H9 (cell line): ENCODE measurements around the gene PARP1. TPM values are rescaled to one million over a fixed set of nuclear protein-coding genes. Genes with fewer than 3 reads are reported as not detected.

Source experiments
- DNase-seq: peaks from one replicate; pipeline ENCODE4 v3.0.0-alpha.2; 2017
- H2AFZ ChIP-seq: one replicate; pipeline ENCODE4 v1.6.1; 2013; ENCODE audit warnings: mild to moderate bottlenecking, low read length, control low read depth, moderate library complexity
- H2AK5ac ChIP-seq: 2 replicates; pipeline ENCODE4 v1.6.1; 2013; ENCODE audit warnings: low read length, control low read depth, mixed read lengths; ENCODE audit not compliant: insufficient read length
- H2BK120ac ChIP-seq: one replicate; pipeline ENCODE4 v1.6.1; 2013; ENCODE audit warnings: low read depth, mild to moderate bottlenecking, low read length, control low read depth, inconsistent platforms; ENCODE audit not compliant: poor library complexity, severe bottlenecking
- H2BK12ac ChIP-seq: 2 replicates; pipeline ENCODE4 v1.6.1; 2013; ENCODE audit warnings: low read length, control low read depth, mixed read lengths, low read depth; ENCODE audit not compliant: insufficient read length
- H2BK15ac ChIP-seq: 2 replicates; pipeline ENCODE4 v1.6.1; 2013; ENCODE audit warnings: low read depth, low read length, control low read depth
- H2BK20ac ChIP-seq: one replicate; pipeline ENCODE4 v1.6.1; 2013; ENCODE audit warnings: low read depth, mild to moderate bottlenecking, low read length, control low read depth, inconsistent platforms; ENCODE audit not compliant: poor library complexity, severe bottlenecking
- H2BK5ac ChIP-seq: 2 replicates; pipeline ENCODE4 v1.6.1; 2013; ENCODE audit warnings: low read length, control low read depth, mixed read lengths; ENCODE audit not compliant: insufficient read length
- H3K14ac ChIP-seq: 2 replicates; pipeline ENCODE4 v1.6.1; 2013; ENCODE audit warnings: low read length, control low read depth; ENCODE audit not compliant: insufficient read depth
- H3K18ac ChIP-seq: 2 replicates; pipeline ENCODE4 v1.6.1; 2013; ENCODE audit warnings: low read depth, mild to moderate bottlenecking, mixed read lengths, low read length, control low read depth; ENCODE audit not compliant: insufficient read length
- H3K23ac ChIP-seq: 2 replicates; pipeline ENCODE4 v1.6.1; 2013; ENCODE audit warnings: low read length, control low read depth, mixed read lengths, low read depth; ENCODE audit not compliant: insufficient read length
- H3K23me2 ChIP-seq: 2 replicates; pipeline ENCODE4 v1.6.1; 2013; ENCODE audit warnings: low read depth, mild to moderate bottlenecking, mixed read lengths, low read length, control low read depth; ENCODE audit not compliant: insufficient read length, poor library complexity, severe bottlenecking
- H3K27ac ChIP-seq: 2 replicates; pipeline ENCODE4 v1.5.1; 2013; ENCODE audit warnings: low read length, control low read depth, mixed read lengths, low read depth; ENCODE audit not compliant: insufficient read length
- H3K27me3 ChIP-seq: 2 replicates; pipeline ENCODE4 v1.6.1; 2013; ENCODE audit warnings: low read length, control low read depth, inconsistent platforms; ENCODE audit not compliant: insufficient read depth
- H3K4ac ChIP-seq: 2 replicates; pipeline ENCODE4 v1.6.1; 2013; ENCODE audit warnings: low read depth, mild to moderate bottlenecking, control low read depth, inconsistent platforms, low read length, moderate library complexity
- H3K4me1 ChIP-seq: 2 replicates; pipeline ENCODE4 v1.6.1; 2013; ENCODE audit warnings: low read length, control low read depth, inconsistent platforms; ENCODE audit not compliant: insufficient read depth
- H3K4me2 ChIP-seq: 2 replicates; pipeline ENCODE4 v1.6.1; 2013; ENCODE audit warnings: low read length, control low read depth, mixed read lengths; ENCODE audit not compliant: insufficient read length, insufficient read depth
- H3K56ac ChIP-seq: 2 replicates; pipeline ENCODE4 v1.6.1; 2013; ENCODE audit warnings: low read depth, mild to moderate bottlenecking, mixed read lengths, low read length, control low read depth; ENCODE audit not compliant: insufficient read length
- H3K79me1 ChIP-seq: 2 replicates; pipeline ENCODE4 v1.6.1; 2013; ENCODE audit warnings: low read depth, mild to moderate bottlenecking, moderate library complexity, low read length, control low read depth, inconsistent platforms; ENCODE audit not compliant: insufficient read depth, poor library complexity, severe bottlenecking
- H3K79me2 ChIP-seq: 2 replicates; pipeline ENCODE4 v1.6.1; 2013; ENCODE audit warnings: low read length, control low read depth, inconsistent platforms; ENCODE audit not compliant: insufficient read depth
- H3K9ac ChIP-seq: 2 replicates; pipeline ENCODE4 v1.6.1; 2013; ENCODE audit warnings: low read length, control low read depth, mixed read lengths; ENCODE audit not compliant: insufficient read length; ENCODE audit errors: extremely low read depth
- H3K9me3 ChIP-seq: one replicate; pipeline ENCODE4 v1.6.1; 2013; ENCODE audit warnings: low read depth, low read length, inconsistent platforms; ENCODE audit not compliant: control insufficient read depth
- H3T11ph ChIP-seq: one replicate; pipeline ENCODE4 v1.6.1; 2013; ENCODE audit warnings: mild to moderate bottlenecking, low read length, control low read depth, inconsistent platforms
- H4K20me1 ChIP-seq: one replicate; pipeline ENCODE4 v1.6.1; 2013; ENCODE audit not compliant: control insufficient read depth, insufficient read length, insufficient read depth
- H4K5ac ChIP-seq: 2 replicates; pipeline ENCODE4 v1.6.1; 2013; ENCODE audit warnings: low read depth, mild to moderate bottlenecking, mixed read lengths, low read length, control low read depth; ENCODE audit not compliant: insufficient read length
- H4K8ac ChIP-seq: replicated peaks from 2 replicates; pipeline ENCODE4 v1.6.1; 2013; ENCODE audit warnings: low read length, control low read depth, mixed read lengths, low read depth; ENCODE audit not compliant: insufficient read length
- H4K91ac ChIP-seq: 2 replicates; pipeline ENCODE4 v1.6.1; 2013; ENCODE audit warnings: low read depth, mild to moderate bottlenecking, moderate library complexity, mixed read lengths, low read length, control low read depth; ENCODE audit not compliant: insufficient read length
- H3K27ac Mint-ChIP-seq, 3 experiments: 2 replicates in 2 of 3; 3 replicates in 1 of 3; pipeline ENCODE4 v1.8.0; 2020 to 2021; ENCODE audit warnings: mixed read lengths in 3 of 3, mild to moderate bottlenecking in 1 of 3, moderate library complexity in 1 of 3
- H3K27me3 Mint-ChIP-seq: 2 replicates; pipeline ENCODE4 v1.8.0; 2021; ENCODE audit warnings: low read depth, mild to moderate bottlenecking, moderate library complexity, mixed read lengths
- H3K36me3 Mint-ChIP-seq, 3 experiments: 2 replicates in 2 of 3; 3 replicates in 1 of 3; pipeline ENCODE4 v1.8.0; 2020 to 2021; ENCODE audit warnings: low read depth in 3 of 3, mixed read lengths in 3 of 3; ENCODE audit not compliant: insufficient read depth in 1 of 3
- H3K4me1 Mint-ChIP-seq, 2 experiments: 2 replicates each; pipeline ENCODE4 v1.8.0; 2020; ENCODE audit warnings: mixed read lengths in 2 of 2
- H3K4me3 Mint-ChIP-seq, 2 experiments: 2 replicates in 1 of 2; 3 replicates in 1 of 2; pipeline ENCODE4 v1.8.0; 2020 to 2021; ENCODE audit warnings: mild to moderate bottlenecking in 2 of 2, mixed read lengths in 2 of 2, moderate library complexity in 1 of 2
- H3K9me3 Mint-ChIP-seq, 2 experiments: 2 replicates in 1 of 2; 3 replicates in 1 of 2; pipeline ENCODE4 v1.8.0; 2020; ENCODE audit warnings: mild to moderate bottlenecking in 2 of 2, mixed read lengths in 2 of 2, moderate library complexity in 1 of 2
- CTCF ChIP-seq: fragments of 200-600 bp; sonication (generic); conservative IDR thresholded peaks from 3 replicates; pipeline ENCODE4 v1.8.0; 2021; ENCODE audit warnings: antibody characterized with exemption, mild to moderate bottlenecking
- WGBS: extraction: QIAGEN DNeasy Blood & Tissue Kit; methylation state at CpG from one replicate; pipeline ENCODE4 v1.1.7; 2013; ENCODE audit warnings: missing lambda C conversion rate, low lambda C conversion rate, mixed read lengths; ENCODE audit not compliant: insufficient read length; ENCODE audit errors: extremely low coverage; 5-methylcytosine and 5-hydroxymethylcytosine counted together
- total RNA-seq: library from RNA; stranded (reverse); gene quantifications from 2 replicates; pipeline ENCODE4 v1.2.1, GENCODE V29; 2021

The PARP1 gene
- total RNA-seq, 1 experiment from 2014 or later, result 337 TPM

- no peak overlapping the region for H2BK120ac ChIP-seq
- no peak overlapping the region for H3K14ac ChIP-seq
- H2BK15ac ChIP-seq, result no peak overlapping the region
- no peak for TF ChIP-seq CTCF
- no CpG with 5 or more reads among the region's 6 CpGs for WGBS
- H3K23ac ChIP-seq, result no peak overlapping the region
- H3K9me3 Mint-ChIP-seq, result no peaks in the 10 kb centered on the region
- no peak overlapping the region for H3T11ph ChIP-seq
- H3K27me3 ChIP-seq, result no peaks in the 10 kb centered on the region
- no peak overlapping the region for H3K27ac Mint-ChIP-seq
- no peaks in the 10 kb centered on the region for H3K4me1 ChIP-seq
- no peak overlapping the region for H3K18ac ChIP-seq
- H3K4me2 ChIP-seq, result no peak overlapping the region
- no peak overlapping the region for H3K27ac ChIP-seq
- no peaks in the 10 kb centered on the region for H3K79me2 ChIP-seq
- no peak overlapping the region for H4K5ac ChIP-seq
- peaks cover 63 to 99% (median 95%) of the 10 kb centered on the region in 3 experiments for H3K36me3 Mint-ChIP-seq
- H2AK5ac ChIP-seq, result no peak overlapping the region
- H3K23me2 ChIP-seq, result no peaks in the 10 kb centered on the region
- no peak overlapping the region for H3K4ac ChIP-seq
- H3K4me1 Mint-ChIP-seq, result no peaks in the 10 kb centered on the region
- no peak overlapping the region for H3K56ac ChIP-seq
- H2BK20ac ChIP-seq, result no peak overlapping the region
- H3K27me3 Mint-ChIP-seq, result no peaks in the 10 kb centered on the region
- H3K79me1 ChIP-seq, result peaks cover 2% of the 10 kb centered on the region
- no peak overlapping the region for H4K91ac ChIP-seq
- no peak overlapping the region for H2AFZ ChIP-seq
- no peaks in the 10 kb centered on the region for H3K9me3 ChIP-seq
- H2BK12ac ChIP-seq, result no peak overlapping the region
- H4K20me1 ChIP-seq, result no peaks in the 10 kb centered on the region
- no peak for DNase-seq
- no peak overlapping the region for H4K8ac ChIP-seq
- no peak overlapping the region for H3K9ac ChIP-seq
- no peak overlapping the region for H2BK5ac ChIP-seq
- no peak overlapping the region for H3K4me3 Mint-ChIP-seq
Measured at GRCh38 chr1:226369110-226369509, 38.8 kb downstream of the PARP1 start.
